Stimulated activated naive CD8-positive, alpha-beta T cell treated with anti-CD3 and anti-CD28 coated beads, Interleukin-15, Interleukin-2, amounts not matched to agents 100 U/mL and 50 U/mL, for 24 hours (primary cell): ENCODE data around the gene ZBTB46.
"Not testable (repeated sequence)": the region's sequence is repeated elsewhere in the genome, so short reads cannot be mapped to it uniquely, and the experiment has no call there.

ENCODE experiments used
- ATAC-seq: fragments of 150-1000 bp; cut with Tn5 transposase; one replicate; pipeline ENCODE4 v1.10.0; 2021
- DNase-seq: peaks from one replicate; pipeline ENCODE4 v3.0.0; 2021

ZBTB46 gene

DNA sequence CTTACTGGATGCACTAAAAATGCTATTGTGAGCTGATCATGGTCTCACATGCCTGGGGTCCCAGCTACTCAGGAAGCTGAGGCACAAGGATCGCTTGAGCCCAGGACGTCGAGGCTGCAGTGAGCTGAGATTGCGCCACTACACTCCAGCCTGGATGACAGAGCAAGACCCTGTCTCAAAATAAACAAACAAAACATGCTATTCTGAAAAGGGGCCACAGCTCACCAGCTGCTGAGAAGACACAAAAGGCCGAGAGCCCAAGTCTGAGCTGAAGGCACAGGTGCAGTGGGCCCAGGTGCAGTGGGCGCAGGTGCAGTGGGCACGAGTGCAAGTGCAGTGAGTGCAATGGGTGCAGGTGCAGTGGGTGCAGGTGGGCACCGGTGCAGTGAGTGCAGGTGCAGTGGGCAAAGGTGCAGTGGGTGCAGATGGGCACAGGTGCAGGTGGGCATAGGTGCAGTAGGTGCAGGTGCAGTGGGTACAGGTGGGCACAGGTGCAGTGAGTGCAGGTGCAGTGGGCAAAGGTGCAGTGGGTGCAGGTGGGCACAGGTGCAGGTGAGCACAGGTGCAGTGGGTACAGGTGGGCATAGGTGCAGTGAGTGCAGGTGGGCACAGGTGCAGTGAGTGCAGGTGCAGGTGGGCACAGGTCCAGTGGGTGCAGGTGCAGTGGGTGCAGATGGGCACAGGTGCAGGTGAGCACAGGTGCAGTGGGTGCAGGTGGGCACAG is 16.0 kb downstream of the ZBTB46 start:
- ATAC-seq (no peak), DNase-seq (no peak)

DNA sequence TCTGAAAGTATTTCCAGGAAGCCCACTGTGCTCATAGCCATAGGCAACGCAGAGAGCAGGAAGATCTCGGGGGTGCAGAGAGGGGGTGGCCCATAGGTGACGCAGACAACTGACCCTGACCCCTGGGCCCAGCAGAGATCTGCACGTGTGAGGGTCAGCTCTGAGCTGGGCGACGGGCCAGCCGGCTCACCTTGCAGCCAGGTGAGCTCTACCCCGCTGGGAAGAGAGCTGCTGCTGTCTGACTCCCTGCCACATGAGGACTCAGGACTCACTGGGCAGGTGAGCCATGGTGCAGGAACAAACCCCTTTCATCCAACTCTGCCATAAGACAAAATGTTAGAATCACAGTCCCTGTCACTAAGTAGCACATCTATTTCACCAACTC is 19.6 kb downstream of the ZBTB46 start:
- ATAC-seq: no peak
- no peak for DNase-seq

DNA sequence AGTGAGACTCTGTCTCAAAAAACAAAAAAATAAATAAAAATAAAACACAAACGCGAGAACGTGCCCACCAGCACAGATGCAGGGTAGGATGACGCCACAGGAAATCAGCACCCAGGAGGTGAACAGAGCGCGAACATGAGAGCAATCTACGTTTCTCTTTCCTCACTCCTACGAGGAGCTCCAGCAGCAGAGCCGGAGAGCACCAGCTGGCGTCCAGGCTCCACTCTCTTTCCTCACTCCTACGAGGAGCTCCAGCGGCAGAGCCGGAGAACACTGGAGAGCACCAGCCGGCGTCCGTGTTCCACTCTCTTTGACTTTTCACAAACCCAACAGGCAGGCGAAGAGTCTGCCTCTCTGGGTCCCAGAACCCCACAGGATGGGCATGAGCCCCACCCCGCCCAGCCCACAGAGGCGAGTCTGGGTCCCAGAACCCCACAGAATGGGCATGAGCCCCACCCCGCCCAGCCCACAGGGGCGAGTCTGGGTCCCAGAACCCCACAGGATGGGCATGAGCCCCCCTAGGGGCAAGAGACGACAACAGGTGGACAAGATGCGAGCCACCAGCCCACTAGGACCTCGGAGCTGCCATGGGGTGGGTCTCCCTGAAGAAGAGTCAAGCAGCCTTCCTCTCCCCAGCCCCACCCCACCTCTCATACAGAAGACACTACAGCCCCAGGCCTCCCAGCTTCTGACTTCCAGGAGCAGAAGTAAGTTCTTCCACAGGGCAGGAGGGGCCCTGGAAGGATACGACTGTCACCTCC is 20.2 kb downstream of the ZBTB46 start:
- DNase-seq (no peak), ATAC-seq (no peak)

DNA sequence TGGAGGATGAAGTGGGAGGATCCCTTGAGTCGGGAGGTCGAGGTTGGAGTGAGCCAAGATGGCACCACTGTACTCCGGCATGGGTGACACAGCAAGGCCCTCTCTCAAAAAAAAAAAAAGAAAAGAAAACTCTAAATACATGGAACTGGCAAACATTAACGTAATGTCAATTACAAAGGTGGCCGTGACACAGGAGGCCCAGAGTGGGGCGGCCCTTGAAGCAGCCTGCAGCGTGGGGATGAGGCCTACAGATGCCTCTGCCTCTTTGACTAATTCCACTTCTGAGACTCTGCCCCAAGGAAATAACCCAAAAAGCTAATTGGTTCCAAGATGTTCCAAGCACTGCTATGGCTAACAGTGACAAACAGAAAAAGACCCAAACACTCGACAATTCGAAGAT is 21.2 kb downstream of the ZBTB46 start:
- ATAC-seq (no peak), DNase-seq (no peak)

DNA sequence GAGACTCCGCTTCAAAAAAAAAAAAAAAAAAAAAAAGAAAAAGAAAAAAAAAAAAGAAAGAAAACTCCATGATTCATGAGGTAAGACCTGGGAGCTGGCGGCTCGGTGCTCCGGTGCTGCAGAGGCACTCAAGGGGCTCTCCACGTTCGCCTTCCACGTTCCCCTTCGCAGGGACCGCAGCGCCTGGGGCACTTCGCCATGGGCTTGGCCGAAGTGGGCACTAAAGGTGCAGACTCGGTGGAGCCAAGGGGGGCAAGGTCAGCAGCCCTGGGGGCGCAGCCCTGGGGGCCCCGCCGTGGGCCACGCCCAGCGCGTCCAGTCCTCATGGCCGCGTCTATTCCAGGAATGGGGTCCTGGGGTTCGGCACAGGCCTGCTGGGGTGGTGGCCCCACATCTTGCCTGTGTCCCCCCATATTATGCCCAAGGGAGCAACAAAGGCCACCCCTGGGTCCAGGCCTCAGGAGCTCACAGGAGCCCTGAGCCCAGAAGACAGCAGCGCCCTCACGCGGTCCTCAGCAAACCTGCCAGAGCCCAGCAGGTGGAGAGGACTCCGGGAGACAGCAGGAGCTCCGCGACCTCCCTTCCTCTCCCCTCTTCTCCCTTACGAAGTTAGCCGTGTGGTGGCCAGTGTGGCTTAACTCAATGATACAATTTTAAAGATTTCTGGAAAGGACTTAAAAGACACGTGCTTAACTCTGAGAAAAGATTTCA is 21.9 kb downstream of the ZBTB46 start:
- DNase-seq: no peak

DNA sequence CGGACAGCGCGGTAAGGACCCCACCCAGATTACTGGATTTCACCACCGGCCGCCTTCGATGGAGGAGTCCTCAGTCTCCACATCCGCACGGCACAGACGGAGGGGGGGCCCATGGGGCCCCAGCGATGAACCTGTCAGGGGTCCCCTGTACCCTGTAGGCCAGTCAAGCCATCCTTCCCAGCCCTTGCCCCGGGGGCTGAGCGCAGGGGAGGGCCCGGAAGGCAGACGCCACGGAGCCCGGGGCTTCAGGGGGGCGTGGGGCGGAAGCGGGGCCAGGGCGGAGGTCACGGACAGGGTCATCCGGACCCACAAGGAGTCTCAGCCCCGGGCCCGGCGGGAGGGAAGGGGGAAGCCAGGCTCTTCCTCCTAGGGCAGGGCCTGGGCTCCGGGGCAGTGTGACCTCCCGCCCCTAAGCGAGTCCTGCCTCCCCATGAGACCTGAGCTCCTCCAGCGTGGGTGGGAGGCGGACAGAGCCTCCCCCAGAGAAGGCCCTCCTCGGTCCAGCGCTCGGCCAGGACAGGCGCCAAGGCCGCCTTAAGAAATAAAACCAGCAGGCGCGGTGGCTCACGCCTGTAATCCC is 22.8 kb downstream of the ZBTB46 start:
- DNase-seq: no peak
- no peak for ATAC-seq

More for the DNA sequence above, 21.9 kb downstream of the ZBTB46 start:
- ATAC-seq: no peak

DNA sequence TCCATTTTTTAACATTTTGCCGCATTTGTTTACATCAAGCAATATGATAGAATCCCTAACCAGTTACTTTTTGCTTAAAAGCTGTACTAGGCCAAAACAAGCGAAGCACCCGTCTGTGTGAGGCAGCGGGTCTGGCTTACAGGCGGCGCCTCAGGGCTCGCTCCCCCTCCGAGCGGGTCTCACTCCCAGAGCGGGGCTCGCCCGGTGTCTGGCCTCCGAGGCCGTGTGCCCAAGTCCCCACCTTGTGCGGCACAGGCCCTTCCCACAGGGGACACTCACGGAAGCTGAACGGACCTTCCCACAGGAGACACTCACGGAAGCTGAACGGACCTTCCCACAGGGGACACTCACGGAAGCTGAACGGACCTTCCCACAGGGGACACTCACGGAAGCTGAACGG is 23.4 kb downstream of the ZBTB46 start:
- no peak for ATAC-seq
- no peak for DNase-seq

DNA sequence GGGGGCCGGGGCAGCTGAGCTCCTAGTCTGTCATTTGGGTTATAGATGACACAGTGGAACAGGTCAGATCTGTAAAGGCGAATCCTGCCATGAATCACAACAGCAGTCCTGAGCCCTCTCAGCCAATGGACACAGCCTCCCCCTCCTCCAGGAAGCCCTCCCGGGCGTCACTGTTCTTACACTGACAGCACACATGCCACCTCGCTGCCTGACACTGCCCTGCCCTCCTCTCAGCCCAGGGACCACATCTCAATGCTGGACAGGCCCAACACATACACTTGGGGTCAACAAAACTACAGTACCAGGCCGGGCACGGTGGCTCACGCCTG is 26.8 kb downstream of the ZBTB46 start:
- ATAC-seq (no peak), DNase-seq (no peak)

DNA sequence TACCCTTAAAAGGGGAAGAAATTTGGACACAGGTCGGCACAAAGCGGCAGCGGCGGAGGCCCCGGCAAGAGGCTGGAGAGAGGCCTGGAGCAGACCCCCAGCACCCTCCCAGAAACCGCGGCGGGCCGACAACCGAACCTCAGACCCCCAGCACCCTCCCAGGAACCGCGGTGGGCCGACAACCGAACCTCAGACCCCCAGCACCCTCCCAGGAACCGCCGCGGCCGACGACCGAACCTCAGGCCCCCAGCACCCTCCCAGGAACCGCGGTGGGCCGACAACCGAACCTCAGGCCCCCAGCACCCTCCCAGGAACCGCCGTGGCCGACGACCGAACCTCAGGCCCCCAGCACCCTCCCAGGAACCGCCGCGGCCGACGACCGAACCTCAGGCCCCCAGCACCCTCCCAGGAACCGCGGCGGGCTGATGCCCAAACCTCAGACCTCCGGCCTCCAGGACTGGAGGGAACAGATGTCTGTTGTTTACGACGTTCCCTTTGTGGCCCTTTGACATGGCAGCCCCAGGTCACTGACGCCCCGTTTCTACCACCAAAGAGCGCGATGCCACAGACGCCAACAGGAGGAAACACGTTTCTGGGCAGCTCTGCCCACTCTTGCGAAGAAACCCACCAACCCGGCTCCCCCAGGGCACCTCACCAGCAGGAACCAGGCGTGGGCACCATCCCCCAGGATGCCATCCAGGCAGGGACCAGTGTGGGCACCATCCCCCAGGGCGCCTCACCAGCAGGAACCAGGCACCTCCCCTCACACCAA is 28.4 kb downstream of the ZBTB46 start:
- ATAC-seq (no peak), DNase-seq (no peak)

DNA sequence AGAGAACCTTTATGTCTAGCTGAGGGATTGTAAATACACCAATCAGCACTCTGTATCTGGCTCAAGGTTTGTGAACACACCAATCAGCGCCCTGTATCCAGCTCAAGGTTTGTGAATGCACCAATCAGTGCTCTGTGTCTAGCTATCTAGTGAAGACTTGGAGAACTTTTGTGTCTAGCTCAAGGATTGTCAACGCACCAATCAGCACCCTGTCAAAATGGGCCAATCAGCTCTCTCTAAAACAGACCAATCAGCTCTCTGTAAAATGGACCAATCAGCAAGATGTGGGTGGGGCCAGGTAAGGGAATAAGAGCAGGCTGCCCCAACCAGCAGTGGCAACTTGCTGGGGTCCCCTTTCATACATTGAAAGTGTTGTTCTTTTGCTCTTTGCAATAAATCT is 29.9 kb downstream of the ZBTB46 start:
- DNase-seq, ATAC-seq: not testable (repeated sequence)

DNA sequence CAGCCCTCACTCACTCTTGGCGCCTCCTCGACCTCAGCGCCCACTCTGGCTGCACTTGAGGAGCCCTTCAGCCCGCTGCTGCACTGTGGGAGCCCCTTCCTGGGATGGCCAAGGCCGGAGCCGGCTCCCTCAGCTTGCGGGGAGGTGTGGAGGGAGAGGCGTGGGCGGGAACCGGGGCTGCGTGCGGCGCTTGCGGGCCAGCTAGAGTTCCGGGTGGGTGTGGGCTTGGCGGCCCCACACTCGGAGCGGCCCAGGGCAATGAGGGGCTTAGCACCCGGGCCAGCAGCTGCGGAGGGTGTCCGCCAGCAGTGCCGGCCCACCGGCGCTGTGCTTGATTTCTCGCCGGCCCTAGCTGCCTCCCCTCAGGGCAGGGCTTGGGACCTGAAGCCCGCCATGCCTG is 30.7 kb downstream of the ZBTB46 start:
- not testable (repeated sequence) for ATAC-seq, DNase-seq

DNA sequence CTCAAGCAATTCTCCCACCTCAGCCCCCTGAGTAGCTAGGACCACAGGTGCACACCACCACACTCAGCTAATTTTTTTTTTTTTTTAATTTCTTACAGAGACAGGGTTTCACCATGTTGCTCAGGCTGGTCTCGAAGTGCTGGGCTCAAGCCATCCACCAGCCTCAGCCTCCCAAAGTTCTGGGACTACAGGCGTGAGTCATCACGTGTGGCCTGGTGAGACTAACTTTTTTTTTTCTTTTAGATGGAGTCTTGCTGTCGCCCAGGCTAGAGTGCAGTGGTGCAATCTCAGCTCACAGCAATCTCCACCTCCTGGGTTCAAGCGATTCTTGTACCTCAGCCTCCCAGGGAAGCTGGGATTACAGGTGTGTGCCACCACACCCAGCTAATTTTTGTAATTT is 31.9 kb downstream of the ZBTB46 start:
- ATAC-seq, DNase-seq: not testable (repeated sequence)

DNA sequence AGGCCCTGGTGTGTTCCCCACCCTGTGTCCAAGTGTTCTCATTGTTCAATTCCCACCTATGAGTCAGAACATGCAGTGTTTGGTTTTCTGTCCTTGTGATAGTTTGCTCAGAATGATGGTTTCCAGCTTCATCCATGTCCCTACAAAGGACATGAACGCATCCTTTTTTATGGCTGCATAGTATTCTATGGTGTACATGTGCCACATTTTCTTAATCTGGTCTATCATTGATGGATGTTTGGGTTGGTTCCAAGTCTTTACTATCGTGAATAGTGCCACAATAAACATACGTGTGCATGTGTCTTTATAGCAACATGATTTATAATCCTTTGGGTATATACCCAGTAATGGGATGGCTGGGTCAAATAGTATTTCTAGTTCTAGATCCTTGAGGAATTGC is 33.9 kb downstream of the ZBTB46 start:
- not testable (repeated sequence) for ATAC-seq, DNase-seq

DNA sequence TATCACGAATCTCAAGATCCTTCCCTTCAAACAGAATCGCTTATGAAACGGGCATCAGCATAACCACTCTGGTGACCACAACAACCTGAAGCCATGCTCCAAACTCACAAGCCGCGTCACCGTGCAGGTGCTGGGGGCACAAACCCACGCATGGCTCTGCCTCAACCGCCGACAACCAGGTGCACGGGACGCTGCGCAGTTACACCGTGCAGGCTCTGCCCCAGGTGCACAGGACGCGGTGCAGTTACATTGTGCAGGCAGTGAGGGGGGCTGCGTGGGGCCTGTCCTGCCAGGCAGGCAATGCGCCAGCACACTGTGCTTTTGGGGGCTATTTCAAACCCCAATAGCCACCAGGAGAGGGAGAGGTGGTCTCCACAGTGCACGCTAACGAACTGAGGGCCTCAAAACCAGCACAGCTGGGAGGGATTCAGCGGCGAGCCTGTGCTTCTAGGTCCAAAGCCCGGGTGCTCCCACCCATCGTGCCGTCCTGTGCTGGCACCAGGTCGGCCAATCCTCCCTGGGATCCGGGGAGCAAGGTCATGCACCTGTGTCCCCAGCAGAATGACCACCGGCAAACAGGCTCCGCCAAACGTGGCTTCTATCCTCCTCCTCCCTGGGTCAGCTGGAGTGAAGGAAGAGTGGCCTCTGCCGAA is 35.8 kb downstream of the ZBTB46 start:
- DNase-seq (no peak), ATAC-seq (no peak)

DNA sequence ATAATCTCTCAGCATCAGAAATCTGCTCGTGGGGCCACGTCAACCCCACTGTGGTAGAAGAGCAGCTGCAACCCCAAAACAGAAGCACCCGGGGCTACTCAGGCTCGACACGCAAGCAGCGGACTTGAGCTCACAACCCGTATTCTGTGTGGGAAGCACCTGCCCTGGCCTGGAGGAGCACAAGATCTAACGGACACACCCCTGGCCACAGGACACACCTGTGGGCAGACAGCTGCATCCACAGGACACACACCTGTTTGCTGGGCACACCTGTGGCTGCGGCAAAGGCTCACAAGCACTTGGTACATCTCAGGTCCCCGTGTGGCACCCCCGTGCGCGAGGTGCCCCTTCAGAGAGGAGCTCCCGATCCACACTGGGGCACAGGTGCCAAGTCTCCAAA is 36.5 kb downstream of the ZBTB46 start:
- no peak for ATAC-seq
- DNase-seq: no peak

DNA sequence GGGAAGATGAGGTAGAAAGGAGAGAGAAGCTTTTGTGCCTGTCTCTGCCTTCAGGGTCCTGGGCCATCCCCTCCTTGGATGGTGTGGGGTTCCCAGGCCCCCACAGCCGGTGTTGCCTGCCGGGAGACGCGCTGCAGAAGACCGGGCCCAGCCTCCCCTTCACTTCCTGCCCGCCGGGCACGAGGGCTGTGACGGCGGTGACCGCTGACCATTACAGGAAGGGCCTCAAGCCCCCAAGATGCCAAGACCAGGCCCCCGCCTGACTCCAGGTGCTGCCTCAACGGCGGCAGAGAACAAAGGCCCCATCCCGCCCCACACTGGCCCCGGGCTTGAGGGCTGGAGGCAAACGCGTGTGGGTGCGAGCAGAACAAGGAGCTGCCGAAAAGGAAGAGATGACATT is 38.2 kb downstream of the ZBTB46 start:
- no peak for ATAC-seq
- DNase-seq: no peak

DNA sequence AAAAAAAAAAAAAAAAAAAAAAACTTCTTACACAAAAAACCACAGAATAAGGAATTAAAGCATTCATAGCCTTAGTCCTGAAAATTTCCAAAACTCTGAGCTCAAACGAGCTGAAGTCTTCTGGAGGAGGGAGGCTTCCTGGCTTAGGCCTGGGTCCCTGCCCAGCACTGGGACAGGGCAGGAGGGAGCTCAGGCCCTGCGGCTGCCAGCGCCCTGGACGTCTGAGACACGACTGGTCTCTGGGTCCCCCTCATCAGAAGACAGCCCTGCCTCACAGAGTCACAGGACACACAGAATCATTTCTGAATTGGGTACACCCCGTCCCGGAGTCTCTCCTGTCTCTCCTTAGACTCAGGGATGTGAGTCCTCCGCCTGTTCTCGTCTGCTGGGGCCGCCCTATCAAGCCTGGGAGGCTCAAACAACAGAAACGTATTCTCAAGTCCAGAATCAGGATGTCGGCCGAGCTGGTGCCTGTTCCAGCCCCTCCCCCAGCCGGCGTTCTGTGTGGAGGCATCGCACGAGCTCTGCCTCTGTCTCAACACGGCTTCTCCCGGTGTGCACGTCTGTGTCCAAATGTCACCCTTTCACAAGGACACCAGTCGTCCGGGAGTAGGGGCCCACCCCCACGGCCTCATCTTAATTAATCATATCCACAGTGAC is 39.4 kb downstream of the ZBTB46 start:
- no peak for ATAC-seq
- DNase-seq: no peak

DNA sequence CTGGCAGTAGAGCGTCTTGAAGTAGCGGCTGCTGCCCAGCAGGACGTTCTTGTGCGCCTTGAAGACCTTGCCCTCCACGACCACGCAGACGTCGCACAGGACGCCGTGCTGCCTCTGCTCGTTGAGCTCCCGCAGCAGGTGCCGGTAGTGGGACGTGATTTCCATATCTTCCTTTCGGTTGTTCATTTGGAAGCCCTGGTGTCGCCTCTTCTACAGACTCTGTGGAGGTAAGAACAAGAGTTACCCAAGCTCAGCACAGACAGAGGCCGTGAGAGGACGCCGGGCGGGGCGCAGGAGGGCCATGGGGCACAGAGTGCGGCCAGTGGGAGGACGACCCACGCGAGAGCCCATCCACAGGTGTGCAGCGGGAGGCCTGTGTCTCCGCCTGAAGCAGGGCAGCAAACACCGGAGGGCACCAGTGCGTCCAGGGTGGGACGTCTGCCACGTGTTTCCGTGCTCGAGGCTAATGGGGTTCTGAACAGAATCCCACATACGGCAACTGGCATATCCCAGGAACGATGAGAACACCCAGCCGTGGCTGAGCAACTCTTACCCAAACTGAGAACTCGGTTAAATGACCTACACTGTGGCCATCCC is 40.4 kb downstream of the ZBTB46 start:
- DNase-seq (no peak), ATAC-seq (no peak)

DNA sequence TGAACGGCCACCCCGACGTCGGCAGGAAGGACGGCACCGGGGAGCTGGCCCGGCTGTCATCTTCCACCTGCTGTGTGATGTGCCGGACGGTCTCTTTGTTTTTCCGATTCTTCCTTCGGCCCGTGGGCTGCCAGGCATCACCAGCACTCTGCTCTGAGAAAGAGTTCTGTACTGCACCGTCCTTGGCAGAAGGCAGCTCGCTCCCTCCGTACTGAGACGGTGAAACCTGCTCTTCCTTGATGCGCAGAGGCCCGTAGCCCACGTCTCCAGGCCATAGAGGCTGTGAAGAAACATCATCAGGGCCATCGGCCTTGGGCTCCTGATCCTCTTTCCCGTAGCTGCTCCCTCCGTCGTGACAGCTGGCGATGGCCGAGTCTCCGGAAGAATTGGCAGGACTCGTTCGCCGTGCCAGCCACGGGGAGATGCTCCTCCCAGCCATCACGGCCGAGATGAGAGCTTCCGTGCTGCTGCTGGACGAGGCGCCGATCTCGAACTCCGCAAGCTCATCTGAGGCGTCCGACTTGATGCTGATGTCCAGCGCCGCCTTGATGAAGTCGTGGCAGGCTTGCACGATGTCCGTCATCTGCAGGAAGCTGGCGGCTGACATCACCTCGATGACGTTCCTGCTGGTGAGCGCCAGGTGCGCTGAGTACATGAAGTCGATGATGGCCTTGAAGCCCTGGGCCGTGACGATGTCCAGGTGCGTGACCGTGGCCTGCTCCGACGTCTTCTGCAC is 41.1 kb downstream of the ZBTB46 start:
- ATAC-seq (no peak), DNase-seq (no peak)

DNA sequence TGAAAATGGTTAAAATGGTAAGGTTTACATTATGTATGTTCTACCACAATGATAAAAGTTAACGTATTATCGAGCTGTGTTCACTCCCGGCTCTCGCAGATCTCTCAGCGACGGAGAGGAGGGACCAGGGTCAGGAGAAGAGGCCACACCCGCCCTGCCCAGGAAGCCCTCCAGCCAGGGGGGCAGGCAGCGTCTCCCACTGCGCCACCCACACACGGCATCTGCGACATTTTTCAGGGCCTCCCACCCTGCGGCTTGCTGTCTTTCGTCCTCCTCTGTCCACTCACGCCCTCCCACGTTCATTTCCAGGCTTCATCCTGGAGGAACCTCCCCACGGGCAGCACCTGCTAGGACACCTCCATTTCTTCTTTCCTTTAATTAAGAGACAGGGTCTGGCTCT is 43.3 kb downstream of the ZBTB46 start:
- DNase-seq (no peak), ATAC-seq (no peak)
